HepG2 (cell line): ENCODE data around the gene MRS2. TPM values are rescaled to one million over a fixed set of nuclear protein-coding genes. Genes with fewer than 3 reads are reported as not detected.

ENCODE experiments used
- ATF7-NPFF ChIP-seq: sonication (generic); formaldehyde crosslinking; IDR thresholded peaks from 2 replicates; pipeline ENCODE4 v1.8.1; 2023; ENCODE audit warnings: mild to moderate bottlenecking, low read depth, missing genetic modification reagents, moderate library complexity
- HNRNPUL1 ChIP-seq: fragments of 200-400 bp; formaldehyde crosslinking; IDR thresholded peaks from 2 replicates; pipeline ENCODE4 v1.6.1; 2017; ENCODE audit warnings: low read depth, mild to moderate bottlenecking, low read length, moderate library complexity
- MEIS2 ChIP-seq: sonication (generic); formaldehyde crosslinking; IDR thresholded peaks from 2 replicates; pipeline ENCODE4 v1.9.0; 2021; ENCODE audit warnings: mild to moderate bottlenecking, missing genetic modification reagents
- MYNN ChIP-seq: sonication (generic); formaldehyde crosslinking; IDR thresholded peaks from 2 replicates; pipeline ENCODE4 v1.4.0; 2020; ENCODE audit warnings: mild to moderate bottlenecking, low read depth, missing genetic modification reagents
- PHF21A ChIP-seq: sonication (generic); formaldehyde crosslinking; IDR thresholded peaks from 2 replicates; pipeline ENCODE4 v1.5.0; 2020; ENCODE audit warnings: mild to moderate bottlenecking, missing genetic modification reagents
- PRPF4 ChIP-seq: fragments of 200-400 bp; formaldehyde crosslinking; IDR thresholded peaks from 2 replicates; pipeline ENCODE4 v1.6.1; 2016; ENCODE audit warnings: low read length, low read depth; ENCODE audit not compliant: poor library complexity, severe bottlenecking
- SP2 ChIP-seq: sonication (generic); formaldehyde crosslinking; IDR thresholded peaks from 2 replicates; pipeline ENCODE4 v1.5.1; 2020; ENCODE audit warnings: mild to moderate bottlenecking, missing genetic modification reagents
- TBL1XR1 ChIP-seq: fragments of 150-350 bp; IDR thresholded peaks from 2 replicates; pipeline ENCODE4 v1.6.1; 2014; ENCODE audit warnings: borderline replicate concordance, low read length; ENCODE audit not compliant: partially characterized antibody
- ZFYVE20 ChIP-seq: sonication (generic); formaldehyde crosslinking; IDR thresholded peaks from 2 replicates; pipeline ENCODE4 v1.8.0; 2023; ENCODE audit warnings: low read depth, mild to moderate bottlenecking, moderate library complexity, missing genetic modification reagents, borderline replicate concordance
- ZNF12 ChIP-seq: sonication (generic); formaldehyde crosslinking; IDR thresholded peaks from 2 replicates; pipeline ENCODE4 v1.5.0; 2020; ENCODE audit warnings: missing genetic modification reagents
- ZNF468 ChIP-seq: sonication (generic); formaldehyde crosslinking; IDR thresholded peaks from 2 replicates; pipeline ENCODE4 v1.8.0; 2022; ENCODE audit warnings: mild to moderate bottlenecking, moderate library complexity, missing genetic modification reagents
- polyA plus RNA-seq, 8 experiments: library from polyadenylated mRNA; depleted of rRNA in 3 of 8; stranded (reverse) in 7 of 8; unstranded in 1 of 8; fragments of >200 nt; fragmentation: Illumina TruSeq in 4 of 8; extraction: Trizol in 4 of 8; gene quantifications; 2 replicates each; pipeline versions ENCODE4 v1.2.1 to v1.2.3, GENCODE V29; 2011 to 2016; ENCODE audit warnings: low read depth in 4 of 8, missing spikeins in 1 of 8, mixed read lengths in 1 of 8; ENCODE audit not compliant: insufficient read depth in 1 of 8
- total RNA-seq, 5 experiments: library from RNA; depleted of rRNA; stranded (reverse); fragments of >200 nt; fragmentation: Illumina TruSeq; extraction: Trizol; gene quantifications; 2 replicates each; pipeline ENCODE4 v1.2.3, GENCODE V29; 2016; ENCODE audit warnings: low read depth in 1 of 5
- TF ChIP-seq, protein P1 (sequence below): sonication (generic); formaldehyde crosslinking; conservative IDR thresholded peaks from 2 replicates; pipeline ENCODE4 v1.4.0; 2020; ENCODE audit warnings: missing genetic modification reagents
- TF ChIP-seq, protein P2 (sequence below): sonication (generic); formaldehyde crosslinking; IDR thresholded peaks from 2 replicates; pipeline ENCODE4 v1.5.1; 2020; ENCODE audit warnings: missing genetic modification reagents, mild to moderate bottlenecking, borderline replicate concordance
- TF ChIP-seq, protein P3 (sequence below): IDR thresholded peaks from 2 replicates; pipeline ENCODE4 v1.6.1; 2016; ENCODE audit warnings: missing genetic modification reagents, missing compliant biosample characterization
- TF ChIP-seq, protein P4 (sequence below), 2 experiments: sonication (generic) in 1 of 2; formaldehyde crosslinking in 1 of 2; IDR thresholded peaks; 2 replicates each; pipeline versions ENCODE4 v1.6.1 to v1.9.0; 2014 to 2022; ENCODE audit warnings: antibody characterized with exemption in 1 of 2, borderline replicate concordance in 1 of 2, inconsistent platforms in 1 of 2, low read depth in 1 of 2, missing genetic modification reagents in 1 of 2

MRS2 gene
- total and polyA plus RNA-seq, 2 of the 13 experiments (the other 11 are each of a cell fraction or from before 2014, with no cell fraction given) = 31.1 to 83.8 TPM

DNA sequence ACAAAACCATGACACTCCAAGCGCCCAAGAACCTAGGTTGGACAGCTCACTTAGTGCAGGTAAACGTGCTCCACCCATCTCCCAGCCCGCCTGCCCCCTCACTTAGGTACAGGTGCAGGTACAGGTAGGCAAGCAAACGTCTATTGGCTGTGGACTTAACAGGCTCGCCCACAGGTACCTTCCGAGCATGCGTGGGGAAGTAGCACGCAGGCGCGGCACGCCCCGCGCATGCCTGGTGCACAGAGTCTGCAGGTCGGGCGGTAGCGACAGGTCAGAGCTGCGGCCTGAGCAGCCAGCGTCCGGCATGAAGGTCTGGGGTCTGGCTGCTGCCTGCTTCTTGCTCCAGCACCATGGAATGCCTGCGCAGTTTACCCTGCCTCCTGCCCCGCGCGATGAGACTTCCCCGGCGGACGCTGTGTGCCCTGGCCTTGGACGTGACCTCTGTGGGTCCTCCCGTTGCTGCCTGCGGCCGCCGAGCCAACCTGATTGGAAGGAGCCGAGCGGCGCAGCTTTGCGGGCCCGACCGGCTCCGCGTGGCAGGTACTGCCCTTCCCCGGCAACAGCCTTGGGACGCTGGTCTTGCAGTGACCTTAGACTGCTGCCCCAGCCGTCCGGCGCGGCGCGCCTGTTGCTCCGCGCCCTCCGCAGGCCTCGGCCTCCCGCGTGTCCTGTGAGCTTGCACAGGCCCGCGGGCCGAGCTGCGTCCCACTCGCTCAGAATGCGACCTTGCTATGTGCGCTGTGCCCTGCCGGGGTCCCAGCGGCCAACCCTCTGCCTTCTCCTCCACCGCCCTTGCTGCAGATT, at the start of gene MRS2 (continued):
- TF ChIP-seq ATF7-NPFF (CRISPR knock-in tag) = peak; percentile 84
- TF ChIP-seq HNRNPUL1 = no peak
- TF ChIP-seq TBL1XR1 = peak; percentile 59
- TF ChIP-seq ZNF12 = peak; percentile 84
- peak; percentile 68 for TF ChIP-seq SP2
- TF ChIP-seq MYNN = 0 out of 2 replicates have a peak, but pooled peaks have one; percentile 56
- TF ChIP-seq MEIS2 (CRISPR knock-in tag) = peak; percentile 91
- TF ChIP-seq, protein P1, sequence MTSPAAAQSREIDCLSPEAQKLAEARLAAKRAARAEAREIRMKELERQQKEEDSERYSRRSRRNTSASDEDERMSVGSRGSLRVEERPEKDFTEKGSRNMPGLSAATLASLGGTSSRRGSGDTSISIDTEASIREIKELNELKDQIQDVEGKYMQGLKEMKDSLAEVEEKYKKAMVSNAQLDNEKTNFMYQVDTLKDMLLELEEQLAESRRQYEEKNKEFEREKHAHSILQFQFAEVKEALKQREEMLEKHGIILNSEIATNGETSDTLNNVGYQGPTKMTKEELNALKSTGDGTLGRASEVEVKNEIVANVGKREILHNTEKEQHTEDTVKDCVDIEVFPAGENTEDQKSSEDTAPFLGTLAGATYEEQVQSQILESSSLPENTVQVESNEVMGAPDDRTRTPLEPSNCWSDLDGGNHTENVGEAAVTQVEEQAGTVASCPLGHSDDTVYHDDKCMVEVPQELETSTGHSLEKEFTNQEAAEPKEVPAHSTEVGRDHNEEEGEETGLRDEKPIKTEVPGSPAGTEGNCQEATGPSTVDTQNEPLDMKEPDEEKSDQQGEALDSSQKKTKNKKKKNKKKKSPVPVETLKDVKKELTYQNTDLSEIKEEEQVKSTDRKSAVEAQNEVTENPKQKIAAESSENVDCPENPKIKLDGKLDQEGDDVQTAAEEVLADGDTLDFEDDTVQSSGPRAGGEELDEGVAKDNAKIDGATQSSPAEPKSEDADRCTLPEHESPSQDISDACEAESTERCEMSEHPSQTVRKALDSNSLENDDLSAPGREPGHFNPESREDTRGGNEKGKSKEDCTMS = no peak
- peak; percentile 51; the same call in 1 of the 2 replicates for TF ChIP-seq PHF21A (CRISPR knock-in tag)
- peak; percentile 94 for TF ChIP-seq ZFYVE20 (CRISPR knock-in tag)
- TF ChIP-seq, protein P2, sequence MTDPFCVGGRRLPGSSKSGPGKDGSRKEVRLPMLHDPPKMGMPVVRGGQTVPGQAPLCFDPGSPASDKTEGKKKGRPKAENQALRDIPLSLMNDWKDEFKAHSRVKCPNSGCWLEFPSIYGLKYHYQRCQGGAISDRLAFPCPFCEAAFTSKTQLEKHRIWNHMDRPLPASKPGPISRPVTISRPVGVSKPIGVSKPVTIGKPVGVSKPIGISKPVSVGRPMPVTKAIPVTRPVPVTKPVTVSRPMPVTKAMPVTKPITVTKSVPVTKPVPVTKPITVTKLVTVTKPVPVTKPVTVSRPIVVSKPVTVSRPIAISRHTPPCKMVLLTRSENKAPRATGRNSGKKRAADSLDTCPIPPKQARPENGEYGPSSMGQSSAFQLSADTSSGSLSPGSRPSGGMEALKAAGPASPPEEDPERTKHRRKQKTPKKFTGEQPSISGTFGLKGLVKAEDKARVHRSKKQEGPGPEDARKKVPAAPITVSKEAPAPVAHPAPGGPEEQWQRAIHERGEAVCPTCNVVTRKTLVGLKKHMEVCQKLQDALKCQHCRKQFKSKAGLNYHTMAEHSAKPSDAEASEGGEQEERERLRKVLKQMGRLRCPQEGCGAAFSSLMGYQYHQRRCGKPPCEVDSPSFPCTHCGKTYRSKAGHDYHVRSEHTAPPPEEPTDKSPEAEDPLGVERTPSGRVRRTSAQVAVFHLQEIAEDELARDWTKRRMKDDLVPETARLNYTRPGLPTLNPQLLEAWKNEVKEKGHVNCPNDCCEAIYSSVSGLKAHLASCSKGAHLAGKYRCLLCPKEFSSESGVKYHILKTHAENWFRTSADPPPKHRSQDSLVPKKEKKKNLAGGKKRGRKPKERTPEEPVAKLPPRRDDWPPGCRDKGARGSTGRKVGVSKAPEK (CRISPR knock-in tag) = peak; percentile 98; the same call in 1 of the 2 replicates
- TF ChIP-seq, protein P3, sequence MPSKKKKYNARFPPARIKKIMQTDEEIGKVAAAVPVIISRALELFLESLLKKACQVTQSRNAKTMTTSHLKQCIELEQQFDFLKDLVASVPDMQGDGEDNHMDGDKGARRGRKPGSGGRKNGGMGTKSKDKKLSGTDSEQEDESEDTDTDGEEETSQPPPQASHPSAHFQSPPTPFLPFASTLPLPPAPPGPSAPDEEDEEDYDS (CRISPR knock-in tag) = peak; percentile 84
- TF ChIP-seq, protein P4, sequence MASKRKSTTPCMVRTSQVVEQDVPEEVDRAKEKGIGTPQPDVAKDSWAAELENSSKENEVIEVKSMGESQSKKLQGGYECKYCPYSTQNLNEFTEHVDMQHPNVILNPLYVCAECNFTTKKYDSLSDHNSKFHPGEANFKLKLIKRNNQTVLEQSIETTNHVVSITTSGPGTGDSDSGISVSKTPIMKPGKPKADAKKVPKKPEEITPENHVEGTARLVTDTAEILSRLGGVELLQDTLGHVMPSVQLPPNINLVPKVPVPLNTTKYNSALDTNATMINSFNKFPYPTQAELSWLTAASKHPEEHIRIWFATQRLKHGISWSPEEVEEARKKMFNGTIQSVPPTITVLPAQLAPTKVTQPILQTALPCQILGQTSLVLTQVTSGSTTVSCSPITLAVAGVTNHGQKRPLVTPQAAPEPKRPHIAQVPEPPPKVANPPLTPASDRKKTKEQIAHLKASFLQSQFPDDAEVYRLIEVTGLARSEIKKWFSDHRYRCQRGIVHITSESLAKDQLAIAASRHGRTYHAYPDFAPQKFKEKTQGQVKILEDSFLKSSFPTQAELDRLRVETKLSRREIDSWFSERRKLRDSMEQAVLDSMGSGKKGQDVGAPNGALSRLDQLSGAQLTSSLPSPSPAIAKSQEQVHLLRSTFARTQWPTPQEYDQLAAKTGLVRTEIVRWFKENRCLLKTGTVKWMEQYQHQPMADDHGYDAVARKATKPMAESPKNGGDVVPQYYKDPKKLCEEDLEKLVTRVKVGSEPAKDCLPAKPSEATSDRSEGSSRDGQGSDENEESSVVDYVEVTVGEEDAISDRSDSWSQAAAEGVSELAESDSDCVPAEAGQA (IDR thresholded peaks at IDR 0.05; ENCODE audit: low read depth) = no peak; the same call in 1 of the 2 replicates
- TF ChIP-seq, protein P4 (CRISPR knock-in tag; IDR thresholded peaks at IDR 0.05; ENCODE audit: borderline replicate concordance) = peak; percentile 77; the same call in 1 of the 2 replicates
- peak; percentile 85; the same call in 1 of the 2 replicates for TF ChIP-seq ZNF468 (CRISPR knock-in tag)
- TF ChIP-seq PRPF4 = no peak
